GM12878 (cell line): ENCODE data around the gene PVALEF. TPM values are rescaled to one million over a fixed set of nuclear protein-coding genes. Genes with fewer than 3 reads are reported as not detected.
A peak's percentile ranks its signal among the peaks of the same experiment; 100 is the strongest.

Experiments used
- ATAC-seq: fragments of 200-7000 bp; cut with Tn5 transposase; 3 replicates; pipeline ENCODE4 v1.9.1; 2020; ENCODE audit warnings: mild to moderate bottlenecking, moderate library complexity
- BruUV-seq: library from RNA; stranded (reverse); fragments of 400-500 nt; replicated peaks from 2 replicates; lab custom pipeline; 2021; lab: Mats Ljungman, UMichigan
- CTCF ChIA-PET: fragments of 300-600 bp; sonication (Branson Sonifier 250); formaldehyde crosslinking; extraction: SDS; loops from one replicate; lab custom pipeline; 2021; ENCODE audit warnings: inconsistent platforms; lab: Yijun Ruan, JAX
- POLR2A ChIA-PET: fragments of 350-600 bp; formaldehyde crosslinking; extraction: SDS; loops from one replicate; lab custom pipeline; 2021; ENCODE audit warnings: inconsistent platforms; lab: Charles Lee
- RAD21 ChIA-PET: fragments of 300-600 bp; sonication (Branson Sonifier 250); formaldehyde crosslinking; loops from one replicate; lab custom pipeline; 2023; ENCODE audit warnings: antibody characterized with exemption; ENCODE audit not compliant: unreplicated experiment; lab: Charles Lee
- SMC1A ChIA-PET: fragments of 300-600 bp; sonication (Branson Sonifier 250); formaldehyde crosslinking; loops from one replicate; lab custom pipeline; 2023; ENCODE audit not compliant: unreplicated experiment, uncharacterized antibody; lab: Charles Lee
- DNase-seq: peaks from one replicate; pipeline ENCODE4 v3.0.0-alpha.2; 2011; ENCODE audit warnings: low read depth, low spot score
- FAIRE-seq: peaks from 3 replicates; lab custom pipeline; 2011; peaks lifted over from hg19 to GRCh38; lab: Jason Lieb, UNC
- H2AFZ ChIP-seq: 2 replicates; pipeline ENCODE4 v1.6.0; 2011; ENCODE audit warnings: low read depth, low read length, control low read depth; ENCODE audit not compliant: control insufficient read depth
- H3K27ac ChIP-seq: 2 replicates; pipeline ENCODE4 v1.5.1; 2011; ENCODE audit warnings: control low read depth; ENCODE audit not compliant: control insufficient read depth, insufficient read depth
- H3K27me3 ChIP-seq, 2 experiments: replicated peaks in 1 of 2; 2 replicates each; pipeline versions ENCODE4 v1.6.0 to v1.6.1; 2011; ENCODE audit warnings: low read length in 1 of 2; ENCODE audit not compliant: control insufficient read depth in 2 of 2, insufficient read depth in 2 of 2
- H3K36me3 ChIP-seq, 2 experiments: 2 replicates each; pipeline ENCODE4 v1.5.1; 2011; ENCODE audit warnings: low read length in 1 of 2; ENCODE audit not compliant: control insufficient read depth in 2 of 2, insufficient read depth in 2 of 2
- H3K4me1 ChIP-seq: 2 replicates; pipeline ENCODE4 v1.6.1; 2011; ENCODE audit warnings: mild to moderate bottlenecking, low read length, moderate library complexity, mixed read lengths; ENCODE audit not compliant: control insufficient read depth, insufficient read depth
- H3K4me2 ChIP-seq: 2 replicates; pipeline ENCODE4 v1.6.0; 2011; ENCODE audit warnings: control low read depth; ENCODE audit not compliant: control insufficient read depth, insufficient read depth
- H3K4me3 ChIP-seq: fragments of 200-600 bp; sonication (generic); 2 replicates; pipeline ENCODE4 v1.5.1; 2016
- H3K79me2 ChIP-seq: 2 replicates; pipeline ENCODE4 v1.6.0; 2011; ENCODE audit warnings: low read length; ENCODE audit not compliant: control insufficient read depth, insufficient read depth
- H3K9ac ChIP-seq: 2 replicates; pipeline ENCODE4 v1.8.0; 2011; ENCODE audit warnings: low read length, control low read depth, mixed read lengths; ENCODE audit not compliant: control insufficient read depth, insufficient read depth
- H3K9me3 ChIP-seq: replicated peaks from 3 replicates; pipeline ENCODE4 v1.5.1; 2011; ENCODE audit warnings: mild to moderate bottlenecking, low read length; ENCODE audit not compliant: control insufficient read depth, insufficient read depth
- H4K20me1 ChIP-seq: 2 replicates; pipeline ENCODE4 v1.6.0; 2011; ENCODE audit not compliant: control insufficient read depth, insufficient read depth
- CHD2 ChIP-seq: IDR thresholded peaks from 2 replicates; pipeline ENCODE4 v1.6.1; 2011; ENCODE audit warnings: low read depth, low read length, improper control_type of control experiment, borderline replicate concordance
- MTA2 ChIP-seq: fragments of 450-650 bp; IDR thresholded peaks from 2 replicates; pipeline ENCODE4 v1.6.1; 2016; ENCODE audit warnings: low read depth, mild to moderate bottlenecking, moderate library complexity
- MTA3 ChIP-seq: IDR thresholded peaks from 2 replicates; pipeline ENCODE4 v1.6.1; 2012; ENCODE audit warnings: low read length, inconsistent platforms, borderline replicate concordance
- MYC ChIP-seq: IDR thresholded peaks from 2 replicates; pipeline ENCODE4 v1.6.1; 2011; ENCODE audit warnings: mild to moderate bottlenecking, low read length, moderate library complexity, inconsistent platforms; ENCODE audit not compliant: insufficient read depth, insufficient replicate concordance, insufficient read length, severe bottlenecking
- PRDM15 ChIP-seq: fragments of 450-650 bp; formaldehyde crosslinking; IDR thresholded peaks from 2 replicates; pipeline ENCODE4 v1.4.0; 2020; ENCODE audit warnings: mild to moderate bottlenecking, moderate library complexity
- TARDBP ChIP-seq: IDR thresholded peaks from 2 replicates; pipeline ENCODE4 v1.6.1; 2016; ENCODE audit warnings: borderline replicate concordance
- WGBS: methylation state at CpG from one replicate; pipeline ENCODE4 v1.1.6; 2016; ENCODE audit warnings: low lambda C conversion rate; ENCODE audit not compliant: insufficient replicate concordance, insufficient coverage; ENCODE audit errors: missing lambda C conversion rate; 5-methylcytosine and 5-hydroxymethylcytosine counted together
- in situ Hi-C: fragments of 300-500 bp; cut with MboI; formaldehyde crosslinking; loops from 9 replicates; pipeline ENCODE4 v1.14.3; 2018; ENCODE audit warnings: mixed read lengths
- intact Hi-C: fragments of 100-400 bp; cut with micrococcal nuclease; formaldehyde crosslinking; loops from one replicate; pipeline ENCODE4 v1.14.2; 2022; ENCODE audit not compliant: unreplicated experiment
- polyA plus RNA-seq, 11 experiments: library from polyadenylated mRNA; depleted of rRNA in 4 of 11; unstranded in 6 of 11; stranded (reverse) in 5 of 11; fragments of >200 nt; fragmentation: Nextera tagmentation in 4 of 11; fragmentation: Illumina TruSeq in 1 of 11; extraction: Ambion mirVana in 4 of 11; extraction: Trizol in 1 of 11; gene quantifications; 1 replicate in 1 of 11; 2 replicates in 10 of 11; pipeline versions ENCODE4 v1.2.1 to v1.2.3, GENCODE V29; 2011 to 2016; ENCODE audit warnings: inconsistent platforms in 2 of 11, missing spikeins in 2 of 11, low read depth in 1 of 11
- total RNA-seq, 4 experiments: library from RNA; depleted of rRNA in 3 of 4; stranded (reverse); fragments of >200 nt in 3 of 4; fragmentation: Illumina TruSeq in 1 of 4; extraction: Trizol in 1 of 4; gene quantifications; 2 replicates each; pipeline versions ENCODE4 v1.2.1 to v1.2.3, GENCODE V29; 2013 to 2021
- TF ChIP-seq, protein P1 (sequence below): IDR thresholded peaks from 2 replicates; pipeline ENCODE4 v1.6.1; 2011; ENCODE audit warnings: borderline replicate concordance, low read depth, mild to moderate bottlenecking, moderate library complexity, mixed read lengths, low read length; ENCODE audit not compliant: insufficient read depth; ENCODE audit errors: extremely low read length
- TF ChIP-seq, protein P2 (sequence below): IDR thresholded peaks from 2 replicates; pipeline ENCODE4 v1.6.1; 2012; ENCODE audit warnings: mild to moderate bottlenecking, low read depth, low read length
- TF ChIP-seq, protein P3 (sequence below): fragments of 450-650 bp; IDR thresholded peaks from 2 replicates; pipeline ENCODE4 v1.6.1; 2017; ENCODE audit warnings: antibody characterized with exemption, mild to moderate bottlenecking, moderate library complexity

Gene PVALEF
- total and polyA plus RNA-seq, 10 of the 15 experiments (the other 5 are each of a cell fraction or from before 2014, with no cell fraction given), result not detected

DNA sequence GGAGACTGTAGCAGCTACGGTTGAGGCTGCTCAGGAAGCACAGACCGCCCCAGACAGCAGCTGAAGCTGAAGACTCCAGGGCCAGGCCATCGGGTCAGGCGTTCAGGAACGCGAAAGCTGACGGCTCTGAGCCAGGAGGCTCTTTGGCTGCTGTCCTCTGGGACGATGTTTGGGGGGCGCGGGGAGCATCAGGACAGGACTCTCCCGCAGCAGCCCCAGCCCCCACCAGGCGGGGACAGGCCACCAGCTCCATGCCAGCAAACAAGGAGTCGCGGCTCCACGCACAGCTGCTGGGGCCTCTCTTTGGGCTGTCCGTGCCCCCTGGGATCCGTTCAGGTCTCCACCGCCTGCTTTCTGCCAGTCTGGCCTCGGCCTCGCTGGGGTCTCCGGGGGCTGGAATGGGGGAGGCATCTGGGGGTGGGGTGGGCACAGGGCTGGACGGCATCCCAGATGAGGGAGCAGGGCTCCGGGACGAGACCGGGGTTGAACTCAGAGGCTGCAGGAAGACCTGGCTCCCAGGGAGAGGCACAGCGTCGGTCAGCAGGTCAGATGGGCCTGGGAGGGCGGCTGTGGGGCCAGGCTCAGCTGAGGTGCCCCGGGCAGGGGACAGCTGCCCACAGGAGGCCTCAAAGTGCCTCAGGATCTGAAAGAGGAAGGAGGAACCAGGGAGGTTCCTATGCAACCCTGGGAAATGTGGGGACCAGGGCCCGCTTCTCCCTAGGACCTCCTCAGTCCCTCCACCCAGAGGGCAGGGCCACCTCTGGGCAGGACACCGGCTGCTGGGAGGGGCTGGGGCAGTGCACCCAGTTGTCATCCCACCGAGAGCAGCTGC is 63.7 kb downstream of the PVALEF start:
- RAD21 ChIA-PET, result interaction anchor here (0.7 to 0.9 kb wide), 2 partner anchors 10 to 12 kb away, joined by 3 to 4 read pairs; partner anchors contain the start of genes NDUFAF8 and TEPSIN
- no peak for DNase-seq
- no peaks in the 10 kb centered on the region for H4K20me1 ChIP-seq
- H3K9me3 ChIP-seq, result no peaks in the 10 kb centered on the region
- no peak overlapping the region for H3K4me3 ChIP-seq
- peak overlapping the region; percentile 13; the same call in 1 of the 2 replicates for H3K4me2 ChIP-seq
- CTCF ChIA-PET, result interaction anchor here (0.5 to 1.0 kb wide), 4 partner anchors 9 to 166 kb away, joined by 3 to 5 read pairs (median 4); partner anchors contain the start of genes NDUFAF8 and TEPSIN
- WGBS, result 65% methylated on average over 30 of the region's 32 CpGs
- intact Hi-C loops, result no loop called here
- peaks cover 14% of the 10 kb centered on the region for H3K4me1 ChIP-seq
- ATAC-seq, result peak; percentile 54
- POLR2A ChIA-PET, result interaction anchor here (1.1 kb wide), 1 partner anchor 10 kb away, joined by 7 read pairs; the partner anchor contains the start of genes NDUFAF8 and TEPSIN
- H3K27me3 ChIP-seq, result no peaks in the 10 kb centered on the region
- H2AFZ ChIP-seq, result peak overlapping the region; percentile 78
- SMC1A ChIA-PET, result interaction anchor here (0.9 to 1.0 kb wide), 3 partner anchors 10 to 13 kb away, joined by 3 to 6 read pairs (median 4); partner anchors contain the start of genes NDUFAF8 and TEPSIN
- H3K36me3 ChIP-seq, result peaks cover 4 to 12% of the 10 kb centered on the region in 2 experiments; a peak in 3 of 4 replicates
- no peak overlapping the region; the same call in 1 of the 2 replicates for H3K9ac ChIP-seq
- no TSS peak for BruUV-seq
- H3K27ac ChIP-seq, result peak overlapping the region; percentile 55; the same call in 1 of the 2 replicates
- in situ Hi-C loops, result loop anchor here (25.0 kb wide), 1 partner anchor 217 kb away; no protein-coding TSS in a partner anchor
- H3K79me2 ChIP-seq, result no peaks in the 10 kb centered on the region
- no peak for FAIRE-seq
- no peak for TF ChIP-seq MTA3
- TF ChIP-seq, protein P1, sequence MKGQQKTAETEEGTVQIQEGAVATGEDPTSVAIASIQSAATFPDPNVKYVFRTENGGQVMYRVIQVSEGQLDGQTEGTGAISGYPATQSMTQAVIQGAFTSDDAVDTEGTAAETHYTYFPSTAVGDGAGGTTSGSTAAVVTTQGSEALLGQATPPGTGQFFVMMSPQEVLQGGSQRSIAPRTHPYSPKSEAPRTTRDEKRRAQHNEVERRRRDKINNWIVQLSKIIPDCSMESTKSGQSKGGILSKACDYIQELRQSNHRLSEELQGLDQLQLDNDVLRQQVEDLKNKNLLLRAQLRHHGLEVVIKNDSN, result no peak
- TF ChIP-seq PRDM15, result no peak
- TF ChIP-seq, protein P2, sequence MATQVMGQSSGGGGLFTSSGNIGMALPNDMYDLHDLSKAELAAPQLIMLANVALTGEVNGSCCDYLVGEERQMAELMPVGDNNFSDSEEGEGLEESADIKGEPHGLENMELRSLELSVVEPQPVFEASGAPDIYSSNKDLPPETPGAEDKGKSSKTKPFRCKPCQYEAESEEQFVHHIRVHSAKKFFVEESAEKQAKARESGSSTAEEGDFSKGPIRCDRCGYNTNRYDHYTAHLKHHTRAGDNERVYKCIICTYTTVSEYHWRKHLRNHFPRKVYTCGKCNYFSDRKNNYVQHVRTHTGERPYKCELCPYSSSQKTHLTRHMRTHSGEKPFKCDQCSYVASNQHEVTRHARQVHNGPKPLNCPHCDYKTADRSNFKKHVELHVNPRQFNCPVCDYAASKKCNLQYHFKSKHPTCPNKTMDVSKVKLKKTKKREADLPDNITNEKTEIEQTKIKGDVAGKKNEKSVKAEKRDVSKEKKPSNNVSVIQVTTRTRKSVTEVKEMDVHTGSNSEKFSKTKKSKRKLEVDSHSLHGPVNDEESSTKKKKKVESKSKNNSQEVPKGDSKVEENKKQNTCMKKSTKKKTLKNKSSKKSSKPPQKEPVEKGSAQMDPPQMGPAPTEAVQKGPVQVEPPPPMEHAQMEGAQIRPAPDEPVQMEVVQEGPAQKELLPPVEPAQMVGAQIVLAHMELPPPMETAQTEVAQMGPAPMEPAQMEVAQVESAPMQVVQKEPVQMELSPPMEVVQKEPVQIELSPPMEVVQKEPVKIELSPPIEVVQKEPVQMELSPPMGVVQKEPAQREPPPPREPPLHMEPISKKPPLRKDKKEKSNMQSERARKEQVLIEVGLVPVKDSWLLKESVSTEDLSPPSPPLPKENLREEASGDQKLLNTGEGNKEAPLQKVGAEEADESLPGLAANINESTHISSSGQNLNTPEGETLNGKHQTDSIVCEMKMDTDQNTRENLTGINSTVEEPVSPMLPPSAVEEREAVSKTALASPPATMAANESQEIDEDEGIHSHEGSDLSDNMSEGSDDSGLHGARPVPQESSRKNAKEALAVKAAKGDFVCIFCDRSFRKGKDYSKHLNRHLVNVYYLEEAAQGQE, result no peak
- no peak for TF ChIP-seq CHD2
- no peak for TF ChIP-seq MTA2
- TF ChIP-seq TARDBP, result no peak
- TF ChIP-seq, protein P3, sequence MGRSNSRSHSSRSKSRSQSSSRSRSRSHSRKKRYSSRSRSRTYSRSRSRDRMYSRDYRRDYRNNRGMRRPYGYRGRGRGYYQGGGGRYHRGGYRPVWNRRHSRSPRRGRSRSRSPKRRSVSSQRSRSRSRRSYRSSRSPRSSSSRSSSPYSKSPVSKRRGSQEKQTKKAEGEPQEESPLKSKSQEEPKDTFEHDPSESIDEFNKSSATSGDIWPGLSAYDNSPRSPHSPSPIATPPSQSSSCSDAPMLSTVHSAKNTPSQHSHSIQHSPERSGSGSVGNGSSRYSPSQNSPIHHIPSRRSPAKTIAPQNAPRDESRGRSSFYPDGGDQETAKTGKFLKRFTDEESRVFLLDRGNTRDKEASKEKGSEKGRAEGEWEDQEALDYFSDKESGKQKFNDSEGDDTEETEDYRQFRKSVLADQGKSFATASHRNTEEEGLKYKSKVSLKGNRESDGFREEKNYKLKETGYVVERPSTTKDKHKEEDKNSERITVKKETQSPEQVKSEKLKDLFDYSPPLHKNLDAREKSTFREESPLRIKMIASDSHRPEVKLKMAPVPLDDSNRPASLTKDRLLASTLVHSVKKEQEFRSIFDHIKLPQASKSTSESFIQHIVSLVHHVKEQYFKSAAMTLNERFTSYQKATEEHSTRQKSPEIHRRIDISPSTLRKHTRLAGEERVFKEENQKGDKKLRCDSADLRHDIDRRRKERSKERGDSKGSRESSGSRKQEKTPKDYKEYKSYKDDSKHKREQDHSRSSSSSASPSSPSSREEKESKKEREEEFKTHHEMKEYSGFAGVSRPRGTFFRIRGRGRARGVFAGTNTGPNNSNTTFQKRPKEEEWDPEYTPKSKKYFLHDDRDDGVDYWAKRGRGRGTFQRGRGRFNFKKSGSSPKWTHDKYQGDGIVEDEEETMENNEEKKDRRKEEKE, result no peak
- TF ChIP-seq MYC, result no peak
